Activated CD4-positive, alpha-beta T cell treated with anti-CD3 and anti-CD28 coated beads, Interleukin-2, amount 50 U/mL, for 24 hours (primary cell): ENCODE measurements around the gene KCNQ4.

Experiments used
- DNase-seq, 2 donors: peaks; one replicate each; pipeline ENCODE4 v3.0.0-alpha.2; 2020; ENCODE audit warnings: low read depth in 1 of 2, low spot score in 1 of 2

KCNQ4 gene

GRCh38 chr1:40818264-40818961 lies 34.8 kb downstream of the KCNQ4 start:
- peak; percentile 61 to 73 for DNase-seq

DNA sequence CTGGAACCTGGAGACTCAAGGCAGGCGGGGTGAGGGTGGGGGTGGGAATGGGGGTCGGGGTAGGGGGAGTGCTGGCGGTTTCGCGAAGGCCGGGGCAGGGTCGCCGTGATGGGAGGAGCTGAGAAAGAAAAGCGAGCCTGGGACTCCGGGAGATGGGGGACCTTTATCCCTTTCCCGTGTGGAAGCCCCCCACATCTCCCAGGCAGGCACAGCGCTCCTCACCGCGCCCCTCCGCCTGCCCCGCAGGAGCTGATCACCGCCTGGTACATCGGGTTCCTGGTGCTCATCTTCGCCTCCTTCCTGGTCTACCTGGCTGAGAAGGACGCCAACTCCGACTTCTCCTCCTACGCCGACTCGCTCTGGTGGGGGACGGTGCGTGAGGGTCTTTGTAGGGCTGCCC lies 35.5 kb downstream of the KCNQ4 start:
- DNase-seq, result no peak

- DNase-seq, result no peak
Measured at GRCh38 chr1:40820251-40820797, 36.7 kb downstream of the KCNQ4 start.

- DNase-seq, result no peak
Measured at GRCh38 chr1:40820911-40821693, 37.5 kb downstream of the KCNQ4 start.

DNA sequence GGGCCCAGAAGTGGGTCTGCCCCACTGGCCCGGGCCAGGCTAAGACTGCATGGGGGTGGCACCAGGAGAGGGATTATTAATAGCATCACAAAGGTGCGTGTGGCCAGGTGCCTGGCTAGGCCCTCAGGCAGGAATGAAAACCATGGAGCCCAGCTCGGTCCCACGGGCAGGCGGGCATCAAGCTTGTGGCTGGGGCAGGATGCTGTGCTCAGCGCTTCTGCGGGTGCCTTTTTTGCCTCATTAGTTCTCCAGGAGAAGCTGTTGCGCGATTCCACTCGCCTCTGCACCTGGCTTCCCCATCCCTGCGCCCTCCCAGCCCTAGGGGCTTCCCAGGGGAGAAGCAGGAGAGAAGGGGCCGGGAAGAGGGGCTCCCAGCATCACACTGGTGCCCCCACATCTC lies 39.3 kb downstream of the KCNQ4 start:
- DNase-seq, result no peak

DNA sequence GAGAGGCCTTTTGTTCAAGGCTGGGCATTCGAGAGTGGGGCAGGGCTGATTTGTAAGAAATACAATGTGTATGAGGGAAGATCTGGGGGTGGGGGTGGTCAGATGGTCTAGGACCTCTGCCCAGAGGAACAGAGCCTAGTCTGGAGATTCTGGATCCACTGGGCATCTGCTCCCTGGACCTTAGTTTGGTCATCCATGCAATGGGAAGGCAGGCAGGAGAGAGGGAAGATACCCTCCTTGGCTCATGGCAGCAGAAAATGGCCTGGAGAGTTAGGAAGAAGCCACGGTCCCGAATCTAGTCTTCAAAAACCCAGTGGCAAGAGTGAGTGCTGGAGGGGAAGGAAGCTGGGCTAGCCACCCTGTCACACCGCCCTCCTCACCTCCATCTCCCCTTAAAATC lies 39.8 kb downstream of the KCNQ4 start:
- no peak for DNase-seq

GRCh38 chr1:40823983-40824382 lies 40.4 kb downstream of the KCNQ4 start:
- no peak for DNase-seq

- no peak for DNase-seq
Measured at GRCh38 chr1:40824591-40825434, 41.2 kb downstream of the KCNQ4 start.

- no peak for DNase-seq
Measured at GRCh38 chr1:40825435-40825788, 41.8 kb downstream of the KCNQ4 start.

DNA sequence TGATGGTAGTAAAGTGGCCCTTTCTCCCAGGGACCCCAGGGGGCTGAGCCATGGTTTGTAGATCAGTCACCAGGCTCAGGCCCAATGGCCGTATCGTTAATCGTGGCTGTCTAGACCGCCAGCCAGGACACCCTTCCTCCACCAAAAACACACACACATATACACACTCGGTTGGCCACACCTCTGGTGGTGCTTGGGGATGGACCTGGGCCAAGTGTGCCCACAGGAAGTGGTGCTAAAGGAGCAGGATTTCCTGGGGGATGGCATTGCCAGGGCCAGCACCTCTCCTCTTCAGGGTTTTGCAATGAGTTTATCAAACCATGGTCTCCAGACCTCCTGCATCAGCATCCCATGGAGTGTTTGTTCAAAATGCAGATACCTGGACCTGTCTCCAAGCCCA lies 42.4 kb downstream of the KCNQ4 start:
- DNase-seq, result no peak

DNA sequence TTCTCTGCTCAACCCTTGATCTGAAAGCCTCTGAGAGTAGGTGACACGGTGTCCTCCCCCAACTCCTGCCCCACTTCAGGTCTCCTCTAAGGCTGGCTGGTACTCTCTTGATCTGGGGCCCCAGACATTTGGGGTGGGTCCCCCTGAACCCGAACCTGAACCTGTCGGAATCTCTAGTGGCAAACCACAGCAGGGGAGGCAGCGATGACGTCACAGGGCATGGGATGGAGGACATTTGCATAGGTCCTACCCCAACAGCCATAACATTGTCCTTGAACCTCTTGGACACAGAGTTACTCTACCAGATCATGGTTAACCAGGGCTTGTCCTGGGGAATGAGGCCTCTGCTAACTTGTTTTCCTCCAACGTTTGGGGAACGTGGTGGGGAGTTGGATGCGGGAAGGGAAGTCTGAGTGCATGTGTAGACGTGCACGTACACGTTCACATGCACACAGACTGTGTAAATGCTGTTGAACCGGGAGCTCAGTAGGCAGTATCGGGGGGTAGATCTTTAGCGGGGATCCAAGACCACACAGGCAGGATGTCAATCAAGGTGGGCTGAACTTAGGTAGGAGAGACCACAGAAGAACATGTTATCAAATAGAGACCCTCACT lies 46.2 kb downstream of the KCNQ4 start:
- DNase-seq, result no peak

GRCh38 chr1:40830419-40830943 lies 46.9 kb downstream of the KCNQ4 start:
- DNase-seq, result no peak

DNA sequence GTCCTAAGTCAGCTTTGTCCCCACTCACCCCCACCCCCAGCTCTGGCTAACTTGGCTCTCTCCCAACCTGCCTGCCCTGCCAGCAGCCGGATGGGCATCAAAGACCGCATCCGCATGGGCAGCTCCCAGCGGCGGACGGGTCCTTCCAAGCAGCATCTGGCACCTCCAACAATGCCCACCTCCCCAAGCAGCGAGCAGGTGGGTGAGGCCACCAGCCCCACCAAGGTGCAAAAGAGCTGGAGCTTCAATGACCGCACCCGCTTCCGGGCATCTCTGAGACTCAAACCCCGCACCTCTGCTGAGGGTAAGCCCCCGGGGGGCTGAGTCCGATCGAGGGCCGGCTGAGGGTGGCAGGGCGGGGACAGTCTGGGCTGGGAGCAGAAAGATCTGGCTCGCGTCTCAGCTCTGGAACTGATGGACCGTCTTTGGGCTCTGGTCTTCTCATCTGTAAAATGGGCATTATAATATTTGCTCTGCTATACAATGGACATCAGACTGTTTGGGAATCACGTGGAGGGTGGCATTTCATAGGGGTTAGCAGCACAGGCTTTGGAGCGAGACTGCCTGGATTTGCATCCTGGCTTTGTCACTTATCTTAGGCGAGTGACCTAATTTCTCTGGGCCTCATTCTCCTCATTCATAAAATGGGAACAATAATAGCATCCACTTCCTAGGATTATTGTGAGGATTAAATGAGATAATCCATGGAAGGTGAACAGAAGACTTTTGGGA lies 47.6 kb downstream of the KCNQ4 start:
- DNase-seq, result no peak

DNA sequence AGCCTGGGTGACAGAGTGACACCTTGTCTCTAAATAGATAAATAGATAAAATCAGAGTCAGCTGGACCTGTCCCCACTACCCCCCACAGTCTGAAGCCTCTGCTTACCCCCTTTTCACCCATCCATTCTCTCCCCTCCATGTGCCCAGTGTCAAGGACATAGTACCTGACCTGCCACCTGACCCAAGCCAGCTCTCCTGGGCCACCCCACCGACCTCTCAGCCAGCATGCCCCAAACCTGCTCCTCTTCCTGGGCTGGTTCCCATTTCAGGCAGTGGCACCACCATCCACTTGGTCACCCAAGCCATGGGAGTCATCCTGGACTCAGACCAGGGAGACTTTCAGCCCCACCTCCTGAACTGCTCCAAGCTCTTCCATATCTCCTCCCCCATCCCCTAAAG lies 50.4 kb downstream of the KCNQ4 start:
- DNase-seq, result no peak

GRCh38 chr1:40834968-40835545 lies 51.5 kb downstream of the KCNQ4 start:
- no peak for DNase-seq

DNA sequence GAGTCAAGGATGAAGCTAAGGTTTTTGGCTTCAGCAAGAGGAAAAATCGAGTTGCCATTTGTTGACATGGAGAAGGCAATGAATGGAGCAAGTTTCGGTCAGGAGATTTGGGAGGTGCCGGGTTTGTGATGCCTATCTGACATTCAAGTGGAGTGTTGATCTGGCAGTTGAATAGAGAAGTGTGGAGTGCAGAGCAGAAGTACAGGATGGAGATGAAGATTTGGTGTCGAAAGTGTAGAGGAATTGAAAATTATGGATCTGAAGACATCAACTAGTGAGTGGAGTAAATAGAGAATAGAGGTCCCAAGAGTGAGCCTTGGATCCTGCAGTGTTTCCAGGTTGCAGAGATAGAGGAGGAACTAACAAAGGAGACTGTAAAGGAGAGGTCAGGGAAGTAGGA lies 52.7 kb downstream of the KCNQ4 start:
- no peak for DNase-seq

DNA sequence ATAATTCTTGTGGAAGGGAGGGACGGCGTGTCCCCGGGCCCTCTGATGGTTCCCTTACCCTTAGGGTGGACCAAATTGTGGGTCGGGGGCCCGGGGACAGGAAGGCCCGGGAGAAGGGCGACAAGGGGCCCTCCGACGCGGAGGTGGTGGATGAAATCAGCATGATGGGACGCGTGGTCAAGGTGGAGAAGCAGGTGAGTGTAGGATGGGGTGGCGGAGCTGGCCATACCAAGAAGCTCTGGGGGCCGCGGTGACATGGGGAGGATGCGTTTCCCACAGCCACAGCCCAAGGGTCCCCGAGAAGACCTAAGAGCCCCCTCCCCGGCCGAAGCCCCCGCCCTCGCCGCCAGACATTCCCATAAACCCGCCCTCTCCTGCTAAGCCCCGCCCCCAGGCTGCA lies 54.0 kb downstream of the KCNQ4 start:
- DNase-seq, result no peak

GRCh38 chr1:40838045-40838979 lies 54.7 kb downstream of the KCNQ4 start:
- no peak for DNase-seq
